Brain microvascular endothelial cell (primary cell): ENCODE measurements around the gene CUX1.

Experiments
- DNase-seq: peaks from one replicate; pipeline ENCODE4 v3.0.0-alpha.2; 2020
- H3K27ac ChIP-seq: fragments of 250-450 bp; sonication (Bioruptor Pico); 2 replicates; pipeline ENCODE4 v1.5.1; 2020; ENCODE audit warnings: mild to moderate bottlenecking, moderate library complexity
- H3K27me3 ChIP-seq: fragments of 250-450 bp; sonication (Bioruptor Pico); replicated peaks from 2 replicates; pipeline ENCODE4 v1.5.1; 2020; ENCODE audit warnings: mild to moderate bottlenecking
- H3K36me3 ChIP-seq: fragments of 250-450 bp; sonication (Bioruptor Pico); replicated peaks from 2 replicates; pipeline ENCODE4 v1.5.1; 2020; ENCODE audit warnings: mild to moderate bottlenecking
- H3K4me3 ChIP-seq: 2 replicates; pipeline ENCODE4 v1.5.1; 2011; ENCODE audit warnings: low read depth, mild to moderate bottlenecking, control low read depth, low read length, moderate library complexity
- CTCF ChIP-seq: IDR thresholded peaks from 2 replicates; pipeline ENCODE4 v1.5.1; 2011; ENCODE audit warnings: low read depth, mild to moderate bottlenecking, moderate library complexity, low read length, control low read depth, inconsistent platforms; ENCODE audit errors: missing control alignments
- in situ Hi-C: cut with HindIII; loops from 2 replicates; pipeline ENCODE4 v1.10.0; 2017; ENCODE audit warnings: low sequenced_read_pairs, low pct_ligation_motif_present

The CUX1 gene

GRCh38 chr7:101874028-101874427, 56.6 kb downstream of the CUX1 start:
- Histone ChIP-seq H3K27me3 (no peaks in the 10 kb centered on the region), H3K36me3 (no peaks in the 10 kb centered on the region), H3K4me3 (no peak overlapping the region), H3K27ac (no peak overlapping the region)
- peak; percentile 12 for DNase-seq
- in situ Hi-C loops = no loop called here
- no peak for TF ChIP-seq CTCF

GRCh38 chr7:101875283-101875846, 57.9 kb downstream of the CUX1 start:
- no peak for TF ChIP-seq CTCF
- Histone ChIP-seq H3K36me3 (no peaks in the 10 kb centered on the region), H3K4me3 (no peak overlapping the region), H3K27ac (no peak overlapping the region), H3K27me3 (no peaks in the 10 kb centered on the region)
- in situ Hi-C loops = no loop called here
- no peak for DNase-seq

GRCh38 chr7:101877882-101878591, 60.6 kb downstream of the CUX1 start:
- TF ChIP-seq CTCF = no peak
- in situ Hi-C loops = no loop called here
- H3K27me3 ChIP-seq = no peaks in the 10 kb centered on the region
- H3K4me3 ChIP-seq = no peak overlapping the region
- H3K27ac ChIP-seq = no peak overlapping the region
- DNase-seq = no peak
- no peaks in the 10 kb centered on the region for H3K36me3 ChIP-seq

- TF ChIP-seq CTCF = no peak
- Histone ChIP-seq H3K27ac (no peak overlapping the region), H3K36me3 (no peaks in the 10 kb centered on the region), H3K27me3 (no peaks in the 10 kb centered on the region), H3K4me3 (no peak overlapping the region)
- in situ Hi-C loops = no loop called here
- DNase-seq = no peak
Observed at GRCh38 chr7:101878938-101879337, 61.5 kb downstream of the CUX1 start.

- Histone ChIP-seq H3K27me3 (no peaks in the 10 kb centered on the region), H3K4me3 (no peak overlapping the region), H3K36me3 (no peaks in the 10 kb centered on the region), H3K27ac (no peak overlapping the region)
- no peak for DNase-seq
- no peak for TF ChIP-seq CTCF
- in situ Hi-C loops = no loop called here
Observed at GRCh38 chr7:101879565-101879964, 62.1 kb downstream of the CUX1 start.
